Cardiac muscle cell (in vitro differentiated cells and primary cell): ENCODE results near the gene GALNT14. TPM values are rescaled to one million over a fixed set of nuclear protein-coding genes. Genes with fewer than 3 reads are reported as not detected.
A peak's percentile ranks its signal among the peaks of the same experiment; 100 is the strongest.

Experiments used
- DNase-seq, 2 donors: peaks; one replicate each; pipeline versions ENCODE4 v3.0.0 to v3.0.0-alpha.2; 2010 to 2017; ENCODE audit warnings: low read depth in 1 of 2, low spot score in 1 of 2
- H3K27ac ChIP-seq: fragments of 200-600 bp; sonication (generic); 2 replicates; pipeline ENCODE4 v1.5.1; 2016
- H3K27me3 ChIP-seq: fragments of 200-600 bp; sonication (generic); 2 replicates; pipeline ENCODE4 v1.6.0; 2016; ENCODE audit warnings: control low read depth
- H3K36me3 ChIP-seq: fragments of 200-600 bp; sonication (generic); 2 replicates; pipeline ENCODE4 v1.5.1; 2016; ENCODE audit warnings: control low read depth
- H3K4me1 ChIP-seq: fragments of 200-600 bp; sonication (generic); 2 replicates; pipeline ENCODE4 v1.8.1; 2017; ENCODE audit warnings: low read depth, mild to moderate bottlenecking, mixed run types
- H3K4me3 ChIP-seq: fragments of 200-600 bp; sonication (generic); 2 replicates; pipeline ENCODE4 v1.5.1; 2016; ENCODE audit warnings: mild to moderate bottlenecking
- H3K9me3 ChIP-seq: fragments of 200-600 bp; sonication (generic); 2 replicates; pipeline ENCODE4 v1.5.1; 2017; ENCODE audit warnings: low read depth, mild to moderate bottlenecking, control low read depth
- polyA plus RNA-seq: library from polyadenylated mRNA; unstranded; fragments of >200 nt; fragmentation: Nextera tagmentation; extraction: Ambion mirVana; gene quantifications from 2 replicates; pipeline ENCODE4 v1.2.1, GENCODE V29; 2016
- total RNA-seq: library from RNA; depleted of rRNA; stranded (reverse); fragments of >200 nt; gene quantifications from 2 replicates; pipeline ENCODE4 v1.2.3, GENCODE V29; 2016
- TF ChIP-seq, protein P1 (sequence below): IDR thresholded peaks from 2 replicates; pipeline ENCODE4 v1.5.1; 2012; ENCODE audit warnings: low read depth, mild to moderate bottlenecking, low read length

Gene GALNT14
- total and polyA plus RNA-seq, 2 experiments from 2014 or later, result 0.84 to 1.1 TPM

DNA sequence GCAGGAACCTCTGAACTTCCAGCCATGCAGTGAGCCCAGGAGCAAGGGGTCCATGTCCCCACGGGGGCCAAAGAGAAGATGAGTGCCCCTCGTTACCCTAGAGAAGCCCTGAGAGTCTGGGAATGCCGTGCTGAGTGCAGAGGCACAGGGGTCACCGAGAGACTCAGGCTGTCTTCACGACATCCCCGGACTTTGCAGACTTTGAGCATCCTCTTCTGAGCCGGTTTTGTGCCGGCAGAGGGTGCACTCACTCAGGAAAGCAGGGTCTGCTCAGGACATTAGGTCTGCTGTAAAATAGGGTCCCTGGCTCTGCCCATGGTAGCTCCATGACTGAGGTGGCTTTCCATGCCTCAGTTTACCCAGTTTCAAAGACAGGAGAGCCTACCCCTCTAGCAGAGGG is 71.0 kb downstream of the GALNT14 start:
- no peaks in the 10 kb centered on the region for H3K4me1 ChIP-seq
- TF ChIP-seq, protein P1, sequence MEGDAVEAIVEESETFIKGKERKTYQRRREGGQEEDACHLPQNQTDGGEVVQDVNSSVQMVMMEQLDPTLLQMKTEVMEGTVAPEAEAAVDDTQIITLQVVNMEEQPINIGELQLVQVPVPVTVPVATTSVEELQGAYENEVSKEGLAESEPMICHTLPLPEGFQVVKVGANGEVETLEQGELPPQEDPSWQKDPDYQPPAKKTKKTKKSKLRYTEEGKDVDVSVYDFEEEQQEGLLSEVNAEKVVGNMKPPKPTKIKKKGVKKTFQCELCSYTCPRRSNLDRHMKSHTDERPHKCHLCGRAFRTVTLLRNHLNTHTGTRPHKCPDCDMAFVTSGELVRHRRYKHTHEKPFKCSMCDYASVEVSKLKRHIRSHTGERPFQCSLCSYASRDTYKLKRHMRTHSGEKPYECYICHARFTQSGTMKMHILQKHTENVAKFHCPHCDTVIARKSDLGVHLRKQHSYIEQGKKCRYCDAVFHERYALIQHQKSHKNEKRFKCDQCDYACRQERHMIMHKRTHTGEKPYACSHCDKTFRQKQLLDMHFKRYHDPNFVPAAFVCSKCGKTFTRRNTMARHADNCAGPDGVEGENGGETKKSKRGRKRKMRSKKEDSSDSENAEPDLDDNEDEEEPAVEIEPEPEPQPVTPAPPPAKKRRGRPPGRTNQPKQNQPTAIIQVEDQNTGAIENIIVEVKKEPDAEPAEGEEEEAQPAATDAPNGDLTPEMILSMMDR, result peak; percentile 2
- DNase-seq, result peak in 1 of 2 donors; percentile 2
- no peak overlapping the region for H3K27ac ChIP-seq
- no peak overlapping the region for H3K4me3 ChIP-seq
- no peaks in the 10 kb centered on the region for H3K27me3 ChIP-seq
- H3K9me3 ChIP-seq, result no peaks in the 10 kb centered on the region
- H3K36me3 ChIP-seq, result no peaks in the 10 kb centered on the region

DNA sequence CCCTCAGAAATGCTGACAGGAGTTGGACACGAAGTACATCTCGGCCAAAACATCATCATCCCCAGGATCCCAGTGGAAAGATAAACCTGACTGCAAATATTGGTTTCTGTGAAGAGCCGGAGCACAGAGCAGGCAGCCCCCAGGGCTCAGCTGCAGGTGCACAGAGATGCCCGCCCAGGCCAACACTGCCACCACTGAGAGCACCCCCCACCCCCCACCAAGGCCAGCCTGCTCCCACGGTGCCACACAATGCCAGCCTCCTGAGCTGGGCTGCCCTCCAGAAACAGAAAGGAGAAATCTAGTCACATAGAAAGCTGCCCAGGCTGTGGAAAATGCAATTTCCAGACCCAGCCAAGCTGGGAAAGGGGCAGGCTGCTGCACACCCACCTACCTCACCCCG is 71.7 kb downstream of the GALNT14 start:
- H3K27me3 ChIP-seq, result no peaks in the 10 kb centered on the region
- no peak overlapping the region for H3K27ac ChIP-seq
- no peak for DNase-seq
- TF ChIP-seq, protein P1, result no peak
- H3K36me3 ChIP-seq, result no peaks in the 10 kb centered on the region
- no peaks in the 10 kb centered on the region for H3K4me1 ChIP-seq
- no peaks in the 10 kb centered on the region for H3K9me3 ChIP-seq
- H3K4me3 ChIP-seq, result no peak overlapping the region

DNA sequence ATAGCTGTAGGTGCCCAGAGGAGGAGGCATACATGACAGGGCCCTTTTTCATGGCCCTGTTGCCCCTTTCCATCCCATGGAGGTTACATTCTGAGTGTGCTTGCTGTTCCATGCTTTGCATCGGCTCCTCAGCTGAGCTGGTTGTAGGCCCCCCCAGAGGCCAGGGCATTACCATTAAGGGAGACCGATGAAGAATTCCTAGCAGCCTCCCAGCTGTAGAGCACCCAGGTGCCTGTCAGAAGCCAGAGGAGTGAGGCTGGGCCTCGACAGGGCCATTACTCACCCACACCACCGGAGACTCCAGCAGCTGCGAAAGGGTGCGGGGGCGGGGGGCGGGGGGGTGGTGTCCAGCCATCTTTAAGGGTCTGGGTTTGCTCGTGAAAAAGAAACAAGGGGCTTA is 72.2 kb downstream of the GALNT14 start:
- Histone ChIP-seq H3K4me3 (no peak overlapping the region), H3K27ac (no peak overlapping the region), H3K36me3 (no peaks in the 10 kb centered on the region), H3K4me1 (no peaks in the 10 kb centered on the region), H3K27me3 (no peaks in the 10 kb centered on the region), H3K9me3 (no peaks in the 10 kb centered on the region)
- TF ChIP-seq, protein P1, result no peak
- no peak for DNase-seq

DNA sequence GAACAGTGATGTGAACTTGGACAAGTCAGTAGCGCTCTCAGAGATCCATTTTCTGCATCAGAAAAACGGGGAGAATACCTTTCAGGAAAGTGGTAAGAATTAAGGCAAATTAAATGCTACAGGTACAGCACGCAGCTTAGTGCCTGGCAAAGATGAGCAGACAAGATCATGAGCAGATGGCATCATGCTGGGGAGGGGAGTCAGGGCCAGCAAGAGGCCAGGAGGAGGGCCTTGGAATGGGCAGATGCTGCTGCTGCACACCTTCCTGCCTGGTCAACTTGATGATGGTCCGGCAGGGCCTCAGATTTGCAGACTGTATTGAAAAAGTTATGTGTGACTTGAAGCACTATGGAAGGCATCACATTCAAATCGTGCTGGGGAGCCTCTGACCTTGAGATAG is 72.9 kb downstream of the GALNT14 start:
- no peak overlapping the region for H3K4me3 ChIP-seq
- TF ChIP-seq, protein P1, result no peak
- no peaks in the 10 kb centered on the region for H3K9me3 ChIP-seq

DNA sequence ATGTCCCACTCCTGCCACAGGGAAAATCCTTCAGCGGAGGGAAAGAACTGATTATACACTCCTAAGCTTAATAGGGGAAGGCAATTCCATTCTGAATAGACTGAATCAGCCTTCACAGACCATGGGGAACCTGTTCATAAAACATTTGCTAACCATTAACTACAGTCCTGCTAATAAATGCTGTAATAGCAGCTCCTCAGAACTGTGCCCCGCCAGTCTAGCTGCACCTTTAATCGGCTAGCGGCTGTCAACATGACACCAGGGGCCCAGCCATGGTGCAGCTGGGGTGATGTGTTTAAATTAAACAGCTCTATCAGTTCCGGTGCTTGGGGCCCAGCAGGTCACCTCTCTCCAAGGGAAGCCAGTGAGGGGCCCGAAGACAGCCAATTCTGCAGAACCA is 77.8 kb downstream of the GALNT14 start:
- no peak overlapping the region for H3K4me3 ChIP-seq
- DNase-seq, result no peak
- no peaks in the 10 kb centered on the region for H3K36me3 ChIP-seq
- no peak overlapping the region for H3K27ac ChIP-seq
- no peaks in the 10 kb centered on the region for H3K9me3 ChIP-seq
- TF ChIP-seq, protein P1, result no peak
- H3K27me3 ChIP-seq, result no peaks in the 10 kb centered on the region
- H3K4me1 ChIP-seq, result no peaks in the 10 kb centered on the region

More for the DNA sequence above, 72.9 kb downstream of the GALNT14 start:
- Histone ChIP-seq H3K36me3 (no peaks in the 10 kb centered on the region), H3K27me3 (no peaks in the 10 kb centered on the region), H3K4me1 (no peaks in the 10 kb centered on the region), H3K27ac (no peak overlapping the region)
- no peak for DNase-seq
